NCI-H345 (cell line): ENCODE results near the gene TBC1D19.
"Not testable (repeated sequence)": the region's sequence is repeated elsewhere in the genome, so short reads cannot be mapped to it uniquely, and the experiment has no call there.

Experiments used
- DNase-seq: peaks from one replicate; lab custom pipeline; 2025; lab: John Stamatoyannopoulos, UW

Gene TBC1D19

DNA sequence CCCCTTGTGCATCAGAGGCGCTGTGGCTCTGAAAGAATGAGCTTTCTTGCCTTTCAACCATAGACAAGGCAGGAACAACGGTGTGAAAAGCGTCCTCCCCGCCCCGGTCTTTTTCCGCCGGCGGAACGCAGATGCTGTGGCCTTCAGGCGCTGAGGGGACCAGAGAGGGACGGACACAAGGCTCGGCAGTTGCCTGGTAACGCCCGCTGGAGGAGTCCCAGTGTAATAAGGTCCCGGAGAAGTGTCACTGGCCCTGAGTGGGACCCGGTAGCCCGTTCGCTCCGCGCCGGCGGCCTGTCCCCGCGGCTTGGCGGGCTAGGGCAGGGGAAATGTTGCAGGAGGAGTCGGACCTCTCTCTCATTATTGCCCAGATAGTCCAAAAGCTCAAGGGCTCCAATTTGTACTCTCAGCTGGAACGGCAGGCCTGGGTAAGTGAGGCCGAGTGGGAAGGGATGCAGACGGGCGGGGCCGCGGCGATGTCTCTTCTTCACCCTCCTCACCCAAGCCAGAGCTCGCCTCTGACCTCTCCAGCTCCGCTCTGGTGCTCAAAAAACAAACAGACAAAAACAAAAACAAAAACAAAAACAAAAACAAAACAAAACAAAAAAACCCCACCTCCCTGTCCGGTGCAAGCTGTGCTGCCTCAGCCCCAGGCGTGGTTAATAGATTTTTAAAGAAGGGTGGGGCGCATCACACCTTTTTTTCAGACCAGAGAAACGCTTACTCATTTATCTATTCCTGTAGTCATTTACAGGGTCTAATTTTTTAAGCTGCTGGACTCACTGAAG, at the start of gene TBC1D19:
Gene TBC1D19 (plus strand): TSS at position 220 of the 788 bp plus-strand sequence. CDS start 110 bp downstream, at position 330.
- peak; percentile 90 for DNase-seq

- no peak for DNase-seq
These were observed 40.9 kb upstream of the TBC1D19 start for GRCh38 chr4:26542991-26543390.

DNA sequence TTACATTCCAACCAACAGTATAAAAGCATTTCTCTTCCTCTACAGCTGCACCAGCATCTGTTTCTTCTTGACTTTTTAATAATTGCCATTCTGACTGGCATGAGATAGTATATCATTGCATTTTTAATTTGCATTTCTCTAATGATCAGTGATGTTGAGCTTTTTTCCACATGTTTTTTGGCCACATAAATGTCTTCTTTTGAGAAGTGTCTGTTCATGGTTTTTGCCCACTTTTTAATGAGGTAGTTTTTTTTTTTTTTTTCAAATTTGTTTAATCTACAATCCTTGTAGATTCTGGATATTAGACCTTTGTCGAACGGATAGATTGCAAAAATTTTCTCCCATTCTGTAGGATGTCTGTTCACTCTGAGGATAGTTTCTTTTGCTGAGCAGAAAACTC, 39.5 kb upstream of the TBC1D19 start:
- DNase-seq: no peak

DNA sequence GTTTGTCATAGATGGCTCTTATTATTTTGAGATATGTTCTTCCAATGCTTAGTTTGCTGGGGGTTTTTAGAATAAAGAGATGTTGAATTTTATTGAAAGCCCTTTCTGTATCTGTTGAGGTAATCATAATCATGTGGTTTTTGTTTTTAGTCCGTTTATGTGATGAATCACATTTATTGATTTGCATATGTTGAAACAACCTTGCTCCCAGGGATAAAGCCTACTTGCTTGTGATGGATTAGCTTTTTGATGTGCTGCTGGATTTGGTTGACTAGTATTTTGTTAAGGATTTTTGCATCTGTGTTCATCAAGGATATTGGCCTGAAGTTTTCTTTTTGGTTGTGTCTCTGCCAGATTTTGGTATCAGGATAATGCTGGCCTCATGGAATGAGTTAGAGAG, 35.5 kb upstream of the TBC1D19 start:
- DNase-seq: not testable (repeated sequence)

- no peak for DNase-seq
These were observed 26.7 kb upstream of the TBC1D19 start for GRCh38 chr4:26557164-26557563.

DNA sequence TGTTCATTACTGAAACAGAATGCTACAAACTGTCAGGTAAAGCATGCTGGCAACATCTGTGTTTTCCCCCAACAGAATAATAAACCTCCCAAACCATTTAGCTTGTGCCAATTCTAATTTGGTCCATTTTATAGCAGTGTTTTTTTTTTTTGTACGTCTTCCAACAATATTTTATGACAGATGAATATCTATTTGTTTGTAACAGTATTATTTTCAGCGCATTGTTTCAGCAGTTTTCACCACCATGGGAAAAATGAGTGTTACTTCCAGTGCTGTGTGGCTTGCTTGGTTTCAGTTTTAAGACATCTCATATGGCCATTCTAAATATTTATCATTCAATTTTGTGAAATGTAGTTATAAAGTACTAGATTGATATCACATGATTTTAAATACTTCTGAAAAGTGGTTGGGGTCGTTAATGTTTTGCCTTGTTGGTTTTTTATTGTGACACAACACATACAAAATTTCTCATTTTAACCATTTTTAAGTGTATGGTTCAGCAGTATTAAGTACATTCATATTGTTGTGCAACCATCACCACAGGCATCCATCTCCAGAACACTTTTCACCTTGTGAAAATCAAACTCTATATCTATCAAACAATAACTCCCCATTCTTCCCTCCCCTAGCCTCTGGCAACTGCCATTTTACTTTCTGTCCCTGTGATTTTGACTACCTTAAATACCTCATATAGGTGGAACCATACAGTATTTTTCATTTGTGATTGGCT, 25.6 kb upstream of the TBC1D19 start:
- DNase-seq: no peak

- no peak for DNase-seq
These were observed 17.8 kb upstream of the TBC1D19 start for GRCh38 chr4:26566133-26566532.

DNA sequence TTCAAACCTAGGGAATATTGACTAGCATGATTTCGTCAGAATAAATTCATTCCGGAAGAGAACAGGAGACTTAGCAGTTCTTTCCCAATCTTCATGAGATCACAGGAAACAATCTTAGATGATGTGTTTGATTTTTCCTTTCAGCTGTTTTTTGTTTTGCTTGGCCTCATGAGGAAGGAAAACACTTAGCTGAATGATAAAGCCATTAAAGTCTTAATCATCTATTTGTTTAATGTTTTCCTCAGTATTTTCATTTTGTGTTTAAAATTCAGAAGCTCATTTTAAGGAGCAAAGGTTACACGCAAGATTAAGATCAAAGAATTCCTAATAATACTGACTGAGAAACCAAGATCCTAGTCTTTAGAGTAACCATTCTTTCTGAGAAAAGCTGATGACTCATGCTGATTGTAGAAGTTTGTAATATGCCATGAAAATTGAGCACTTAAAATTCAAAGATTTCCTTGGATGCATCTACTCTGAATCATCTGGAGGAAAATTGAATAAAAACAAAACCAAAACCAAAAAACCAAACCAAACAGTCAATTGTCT, 15.4 kb upstream of the TBC1D19 start:
- no peak for DNase-seq

DNA sequence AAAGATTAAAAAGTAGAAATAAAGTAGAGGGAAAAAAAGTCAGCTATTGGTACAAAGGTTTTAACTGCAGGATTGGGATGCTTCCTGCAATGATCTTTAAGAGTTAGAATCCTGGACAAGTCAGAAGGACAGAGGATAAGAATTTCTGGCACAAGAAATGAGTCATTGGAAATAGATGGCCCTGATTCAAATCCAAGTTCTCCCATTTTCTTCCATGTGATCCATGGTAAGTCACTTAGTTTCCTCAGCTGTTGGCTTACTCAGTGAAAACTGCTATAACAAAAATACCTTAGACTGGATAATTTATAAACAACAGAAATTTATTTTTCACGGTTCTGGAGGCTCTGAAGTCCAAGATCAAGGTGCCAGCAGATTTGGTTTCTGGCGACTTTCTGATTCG, 13.3 kb upstream of the TBC1D19 start:
- no peak for DNase-seq

DNA sequence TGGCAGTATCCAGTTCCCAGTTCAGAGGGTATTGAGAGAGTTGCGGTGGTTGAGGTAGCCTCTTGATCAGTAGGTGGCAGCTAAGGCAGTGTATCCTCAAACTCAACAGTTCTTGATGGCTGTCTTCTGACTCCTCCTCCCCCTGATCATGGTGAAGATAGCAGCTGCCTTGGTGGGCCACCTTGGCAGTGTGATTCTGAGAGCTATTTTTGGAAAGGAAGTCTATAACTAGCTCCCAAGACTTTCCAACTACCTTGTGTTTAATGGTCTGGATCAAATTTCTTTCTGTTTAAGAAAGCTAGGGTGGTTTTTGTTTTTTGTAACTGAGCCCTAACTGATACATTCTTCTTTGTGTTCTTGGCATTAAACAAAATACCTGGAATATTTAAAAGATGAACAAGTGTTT, 10.5 kb upstream of the TBC1D19 start:
- no peak for DNase-seq

GRCh38 chr4:26574563-26574962, 9.3 kb upstream of the TBC1D19 start:
- DNase-seq: no peak

DNA sequence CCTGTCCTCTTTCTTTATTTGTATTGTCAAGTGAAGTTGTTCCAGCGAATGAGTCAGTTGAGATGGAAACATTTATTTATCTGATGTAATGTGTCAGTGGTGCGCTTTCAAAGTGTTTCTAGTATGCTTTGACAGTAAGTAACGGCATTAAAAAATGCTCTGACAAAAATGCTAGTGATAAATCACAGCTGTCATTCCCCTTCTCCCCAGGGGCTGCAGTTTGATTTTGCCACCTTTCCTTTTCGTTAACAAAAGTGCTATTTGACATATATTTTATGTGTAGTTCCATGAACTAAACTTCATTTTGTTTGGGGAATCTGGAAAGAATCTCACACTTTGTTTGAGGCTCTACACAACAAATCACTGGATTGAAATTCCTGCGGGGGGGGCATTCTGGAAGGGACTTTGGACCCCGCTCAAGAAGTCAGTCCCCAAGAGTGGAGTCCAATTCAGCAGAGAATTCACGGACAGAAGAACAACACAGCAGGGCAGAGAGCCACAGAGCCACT, 7.6 kb upstream of the TBC1D19 start:
- DNase-seq: no peak

- DNase-seq: no peak
These were observed 6.8 kb upstream of the TBC1D19 start for GRCh38 chr4:26577066-26577465.

DNA sequence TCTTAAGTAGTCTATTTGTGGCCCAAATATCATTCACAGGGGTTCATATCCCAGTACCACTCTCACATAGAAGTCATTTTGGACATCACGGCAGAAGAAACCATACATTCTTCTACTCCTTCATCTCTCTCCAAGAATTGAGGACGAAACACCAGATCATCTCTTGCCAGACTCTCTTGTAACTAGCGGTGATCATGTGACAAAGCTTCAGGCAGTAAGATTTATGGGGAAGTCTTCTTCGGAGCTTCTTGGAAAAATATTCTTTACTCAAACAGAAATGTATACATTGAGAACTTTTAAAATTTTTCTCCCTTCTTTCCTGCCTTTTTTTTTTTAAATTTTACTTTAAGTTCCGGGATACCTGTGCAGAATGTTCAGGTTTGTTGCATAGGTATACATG, 4.7 kb upstream of the TBC1D19 start:
- no peak for DNase-seq

- DNase-seq: not testable (repeated sequence)
These were observed 2.5 kb upstream of the TBC1D19 start for GRCh38 chr4:26581341-26581740.

DNA sequence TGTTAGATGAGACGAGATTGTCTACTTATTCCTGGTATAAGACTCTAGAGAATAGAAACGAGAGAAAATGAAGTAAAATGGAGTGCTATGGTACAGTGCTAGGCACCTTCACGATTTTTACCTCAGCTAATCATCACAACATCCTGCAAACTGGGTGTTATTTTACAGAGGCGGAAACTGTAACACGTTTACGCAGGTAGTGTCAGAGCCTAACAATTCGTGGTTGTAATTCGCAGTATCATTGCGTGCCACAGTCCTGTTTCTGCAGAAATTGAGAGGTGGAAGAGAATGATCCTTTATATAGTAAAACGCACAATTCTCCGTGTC, 383 bp upstream of the TBC1D19 start:
- DNase-seq: peak; percentile 71

- no peak for DNase-seq
These were observed 841 bp downstream of the TBC1D19 start for GRCh38 chr4:26584725-26585124.

GRCh38 chr4:26589705-26590104, 5.8 kb downstream of the TBC1D19 start:
- no peak for DNase-seq

GRCh38 chr4:26590639-26591038, 6.8 kb downstream of the TBC1D19 start:
- DNase-seq: no peak

GRCh38 chr4:26593557-26593956, 9.7 kb downstream of the TBC1D19 start:
- DNase-seq: not testable (repeated sequence)

DNA sequence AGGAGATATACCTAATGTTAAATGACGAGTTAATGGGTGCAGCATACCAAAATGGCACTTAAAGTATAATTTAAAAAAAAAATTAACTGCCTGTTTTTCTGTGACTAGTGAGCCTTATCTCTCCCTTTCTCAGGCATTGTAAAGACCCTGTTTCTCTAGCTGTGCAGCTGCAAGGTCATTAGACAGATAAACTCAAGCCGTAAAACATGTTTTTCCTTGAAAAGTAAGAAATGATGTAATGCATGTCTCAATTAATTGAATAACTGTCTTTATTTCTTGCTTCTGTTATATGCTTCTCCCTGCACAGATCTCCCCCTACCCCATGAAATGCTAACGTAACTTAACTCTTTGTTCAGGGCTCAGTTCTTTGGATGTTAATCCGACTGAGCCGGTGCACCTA, 10.5 kb downstream of the TBC1D19 start:
- DNase-seq: no peak

DNA sequence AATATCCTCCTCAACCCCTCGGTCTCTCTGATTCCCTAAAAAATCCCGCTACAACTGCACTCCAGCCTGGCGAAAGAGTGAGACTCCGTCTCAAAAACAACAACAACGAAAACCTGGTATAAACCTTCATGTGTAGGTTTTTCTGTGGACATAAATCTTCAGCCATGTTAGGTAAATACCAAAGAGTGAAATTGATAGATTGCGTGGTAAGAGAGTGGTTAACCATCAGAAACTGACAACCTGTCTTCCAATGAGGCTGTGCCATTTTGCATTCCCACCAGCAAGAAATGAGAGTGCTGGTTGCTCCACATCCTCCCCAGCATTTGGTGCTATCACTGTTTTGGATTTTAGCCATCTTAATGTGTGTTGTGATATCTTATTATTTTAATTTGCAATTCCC, 10.9 kb downstream of the TBC1D19 start:
- DNase-seq: no peak

- no peak for DNase-seq
These were observed 13.0 kb downstream of the TBC1D19 start for GRCh38 chr4:26596843-26597242.
